Stimulated activated CD8-positive, alpha-beta memory T cell treated with anti-CD3 and anti-CD28 coated beads, Interleukin-12 subunit alpha, Interleukin-12 subunit beta, amount 100 ng/mL, for 24 hours (primary cell): ENCODE measurements around the gene NOD1.
"Not testable (repeated sequence)": the region's sequence is repeated elsewhere in the genome, so short reads cannot be mapped to it uniquely, and the experiment has no call there.

Source experiments
- DNase-seq: peaks from one replicate; pipeline ENCODE4 v3.0.0-alpha.2; 2020; ENCODE audit errors: extremely low read depth

Gene NOD1

DNA sequence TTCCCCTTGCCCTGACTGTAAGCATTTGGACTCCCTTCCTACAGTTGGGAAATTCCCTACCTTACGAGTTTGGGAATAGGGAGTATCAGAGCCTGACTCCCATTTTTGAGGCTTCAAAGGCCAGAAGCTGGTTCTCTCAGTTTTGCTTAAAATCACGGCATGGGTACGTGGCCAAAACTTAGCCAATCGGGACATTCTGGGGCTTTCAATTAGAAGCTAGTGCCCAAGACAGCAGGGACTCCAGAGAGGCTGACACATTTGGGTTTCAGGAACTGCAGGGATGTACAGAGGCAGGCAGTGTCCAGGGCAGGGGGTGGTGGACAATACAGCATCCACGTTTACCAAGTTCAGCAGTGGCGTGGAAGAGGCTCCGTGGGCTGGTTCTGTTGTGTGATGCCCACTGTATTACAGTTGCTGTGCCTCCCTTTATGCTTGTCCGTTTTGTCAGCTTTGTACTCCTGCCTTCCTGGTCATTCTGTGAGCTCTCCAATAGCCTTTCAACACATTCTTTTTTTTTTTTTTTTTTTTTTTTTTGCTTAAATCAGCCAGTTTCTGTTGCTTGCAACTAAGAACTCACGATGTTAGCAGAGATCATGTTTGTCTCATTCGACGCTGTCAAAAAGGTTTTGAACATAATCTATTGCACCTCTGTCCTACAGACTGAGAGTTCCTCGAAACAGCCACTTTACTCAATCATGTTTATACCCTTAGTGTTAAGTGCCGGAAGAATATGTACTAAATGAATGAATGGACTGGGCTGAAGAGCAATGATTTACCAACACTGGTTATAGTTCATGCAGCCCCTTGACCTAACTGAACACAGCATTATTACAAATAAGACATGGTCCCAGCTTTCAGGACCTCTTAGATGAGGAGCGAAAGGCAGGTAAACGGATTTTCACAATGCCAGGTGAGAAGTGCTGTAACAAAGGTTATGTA, 25.0 kb upstream of the NOD1 start:
- DNase-seq = no peak

DNA sequence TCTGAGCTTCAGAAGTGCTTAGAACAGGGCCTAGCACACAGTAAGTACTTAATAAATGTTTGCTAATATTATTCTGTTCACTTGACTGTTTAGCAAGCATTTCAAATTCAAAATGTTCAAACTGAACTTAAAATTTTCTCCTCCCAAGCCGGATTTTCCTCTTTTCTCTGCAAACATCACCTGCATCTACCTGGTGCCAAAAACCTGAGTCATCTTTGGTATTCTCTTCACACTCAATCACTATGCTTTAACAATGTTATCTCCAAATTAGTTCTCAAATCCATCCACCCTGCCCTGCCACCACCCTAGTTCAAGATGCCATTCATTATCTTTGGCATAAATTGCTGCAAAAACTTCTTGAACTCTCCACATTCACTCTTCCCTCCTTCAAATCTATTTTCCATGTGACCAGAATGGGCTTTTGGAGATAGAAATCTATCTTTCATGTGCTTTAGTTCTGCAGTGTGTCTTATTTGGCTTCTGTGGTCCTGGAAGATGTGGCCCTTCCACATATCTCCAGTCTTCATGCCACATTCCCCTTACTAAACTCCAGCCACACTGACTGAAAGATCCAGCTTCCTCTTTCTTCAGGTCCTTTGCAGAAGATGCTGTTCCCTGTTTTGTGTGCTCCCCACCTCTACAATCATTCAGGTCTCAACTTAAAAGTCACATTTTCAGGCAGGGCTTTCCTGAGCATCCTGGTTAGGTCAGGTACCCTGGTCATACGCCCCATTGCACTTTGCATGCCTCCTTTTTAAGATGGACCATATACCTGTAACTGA, 24.1 kb upstream of the NOD1 start:
- DNase-seq = no peak

DNA sequence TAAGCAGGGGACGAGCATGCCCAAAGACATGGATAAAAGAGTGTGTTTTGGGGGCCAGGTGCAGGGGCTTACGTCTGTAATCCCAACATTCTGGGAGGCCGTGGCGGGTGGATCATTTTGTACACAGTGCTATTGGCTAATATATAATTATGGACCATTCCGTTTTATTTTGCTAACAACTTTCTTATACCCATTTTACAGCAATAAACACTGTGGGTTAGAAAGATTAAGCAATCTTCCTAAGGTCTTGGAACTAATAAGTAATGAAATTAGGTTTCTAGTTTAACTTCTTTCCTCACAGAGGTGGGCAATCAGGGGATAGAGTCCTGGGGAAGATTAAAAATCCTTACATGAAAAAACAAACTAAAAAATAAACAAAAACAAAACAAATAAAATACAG, 22.7 kb upstream of the NOD1 start:
- no peak for DNase-seq

DNA sequence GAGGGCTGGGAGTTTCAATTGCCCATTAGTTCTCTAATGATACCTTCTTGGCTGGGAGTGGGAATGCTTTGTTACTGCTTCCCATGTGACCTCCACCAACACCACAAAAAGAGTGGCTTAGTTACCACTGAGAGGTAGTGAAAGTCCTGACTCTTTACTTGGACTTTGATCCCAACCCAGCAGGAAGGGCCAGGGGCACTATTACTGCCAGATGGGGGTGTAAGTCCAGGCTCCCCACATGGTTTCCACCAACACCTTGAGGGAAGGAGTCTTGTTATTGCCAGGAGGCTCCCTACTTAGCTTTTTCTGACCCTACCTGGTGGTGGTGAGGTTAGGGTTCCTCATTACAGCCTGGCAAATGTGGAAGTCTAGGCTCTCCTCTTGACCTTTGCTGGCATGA, 14.6 kb upstream of the NOD1 start:
- DNase-seq = no peak

DNA sequence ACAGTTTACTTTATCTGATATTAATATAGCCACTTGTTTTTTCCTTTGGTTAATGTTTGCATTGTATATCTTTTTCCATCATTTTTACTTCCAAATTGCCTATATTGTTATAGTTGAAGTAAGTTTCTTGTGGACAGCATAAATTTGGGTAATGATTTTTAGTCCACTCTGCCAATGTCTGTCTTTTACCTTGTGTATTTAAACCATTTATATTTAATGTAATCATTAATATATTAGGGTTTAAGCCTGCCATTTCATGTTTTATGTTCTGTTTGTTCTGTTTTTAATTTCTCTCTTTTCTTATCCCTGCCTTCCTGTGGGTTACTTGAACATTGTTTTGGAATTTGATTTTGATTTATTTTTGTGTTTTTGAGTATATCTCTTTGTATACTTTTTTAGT, 12.8 kb upstream of the NOD1 start:
- DNase-seq = no peak

DNA sequence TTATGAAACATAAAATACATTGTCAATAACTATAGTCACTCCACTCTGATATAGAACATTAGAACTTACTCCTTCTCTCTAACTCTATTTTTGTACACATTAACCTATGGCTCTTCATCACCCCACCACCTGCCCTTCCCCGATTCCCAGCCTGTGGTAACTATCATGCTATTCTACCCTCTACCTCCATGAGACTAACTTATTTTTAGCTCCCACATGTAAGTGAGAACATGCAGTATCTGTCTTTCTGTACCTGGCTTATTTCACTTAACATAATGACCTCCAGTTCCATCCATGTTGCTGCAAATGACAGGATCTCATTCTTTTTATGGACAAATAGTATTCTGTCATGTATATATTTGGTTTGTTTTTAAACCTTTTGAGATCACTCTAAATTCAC, 8.8 kb upstream of the NOD1 start:
- no peak for DNase-seq

DNA sequence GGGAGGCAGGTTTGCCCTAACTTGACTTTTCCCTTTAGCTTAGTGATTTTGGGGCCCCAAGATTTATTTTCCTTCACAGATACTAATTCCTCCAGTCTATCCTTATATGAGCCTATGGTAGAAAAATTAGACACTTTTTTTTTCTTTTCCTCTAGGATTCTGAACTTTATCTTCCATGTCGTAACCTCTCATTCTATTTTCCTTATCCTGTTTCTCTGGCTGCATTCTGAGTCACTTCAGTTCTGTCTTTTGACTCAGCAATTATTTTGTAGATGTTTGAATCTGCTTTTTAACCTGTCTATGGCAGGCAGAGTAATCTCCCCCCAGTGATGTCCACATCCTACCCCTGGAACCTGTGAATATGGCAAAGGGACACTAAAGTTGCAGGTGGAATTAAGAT, 7.1 kb upstream of the NOD1 start:
- DNase-seq = no peak

DNA sequence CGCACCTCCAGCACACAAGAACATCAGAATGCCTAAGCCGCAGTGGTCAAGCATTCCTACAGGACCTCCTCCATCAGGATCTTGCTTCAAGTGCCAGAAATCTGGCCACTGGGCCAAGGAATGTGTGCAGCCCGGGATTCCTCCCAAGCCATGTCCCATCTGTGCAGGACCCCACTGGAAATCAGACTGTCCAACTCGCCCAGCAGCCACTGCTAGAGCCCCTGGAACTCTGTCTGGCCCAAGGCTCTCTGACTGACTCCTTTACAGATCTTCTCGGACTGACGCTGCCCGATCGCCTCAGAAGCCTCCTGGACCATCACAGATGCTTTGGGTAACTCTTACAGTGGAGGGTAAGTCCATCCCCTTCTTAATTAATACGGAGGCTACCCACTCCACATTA, 2.8 kb upstream of the NOD1 start:
- not testable (repeated sequence) for DNase-seq

DNA sequence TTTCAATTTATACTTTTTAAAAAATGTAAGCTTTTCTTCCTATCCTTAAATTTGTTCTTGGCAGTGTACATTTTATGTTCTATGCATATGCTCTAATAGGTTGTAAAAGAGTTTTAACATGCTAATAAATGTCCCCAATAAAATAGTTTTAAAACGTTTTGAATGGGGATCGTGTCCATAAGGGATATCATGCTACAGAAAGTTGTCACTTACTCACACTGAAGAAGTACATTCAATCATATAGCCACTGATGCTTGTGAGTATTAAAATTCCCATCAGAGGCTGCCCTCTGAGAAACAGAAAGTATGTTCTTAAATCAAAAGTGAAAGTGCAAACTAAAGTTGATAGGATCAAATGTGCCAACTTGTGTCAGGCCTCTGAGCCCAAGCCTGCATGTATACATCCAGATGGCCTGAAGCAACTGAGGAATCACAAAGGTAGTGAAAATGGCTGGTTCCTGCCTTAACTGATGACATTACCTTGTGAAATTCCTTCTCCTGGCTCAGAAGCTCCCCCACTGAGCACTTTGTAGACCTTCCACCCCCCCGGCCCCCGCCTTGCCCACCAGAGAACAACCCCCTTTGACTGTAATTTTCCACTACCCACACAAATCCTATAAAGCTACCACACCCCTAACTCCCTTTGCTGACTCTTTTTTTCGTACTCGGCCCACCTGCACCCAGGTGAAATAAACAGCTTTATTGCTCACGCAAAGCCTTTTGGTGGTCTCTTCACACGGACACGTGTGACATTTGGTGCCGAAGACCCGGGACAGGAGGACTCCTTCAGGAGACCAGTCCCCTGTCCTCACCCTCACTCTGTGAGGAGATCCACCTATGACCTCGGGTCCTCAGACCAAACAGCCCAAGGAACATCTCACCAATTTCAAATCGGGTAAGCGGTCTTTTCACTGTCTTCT, 877 bp upstream of the NOD1 start:
- no peak for DNase-seq

DNA sequence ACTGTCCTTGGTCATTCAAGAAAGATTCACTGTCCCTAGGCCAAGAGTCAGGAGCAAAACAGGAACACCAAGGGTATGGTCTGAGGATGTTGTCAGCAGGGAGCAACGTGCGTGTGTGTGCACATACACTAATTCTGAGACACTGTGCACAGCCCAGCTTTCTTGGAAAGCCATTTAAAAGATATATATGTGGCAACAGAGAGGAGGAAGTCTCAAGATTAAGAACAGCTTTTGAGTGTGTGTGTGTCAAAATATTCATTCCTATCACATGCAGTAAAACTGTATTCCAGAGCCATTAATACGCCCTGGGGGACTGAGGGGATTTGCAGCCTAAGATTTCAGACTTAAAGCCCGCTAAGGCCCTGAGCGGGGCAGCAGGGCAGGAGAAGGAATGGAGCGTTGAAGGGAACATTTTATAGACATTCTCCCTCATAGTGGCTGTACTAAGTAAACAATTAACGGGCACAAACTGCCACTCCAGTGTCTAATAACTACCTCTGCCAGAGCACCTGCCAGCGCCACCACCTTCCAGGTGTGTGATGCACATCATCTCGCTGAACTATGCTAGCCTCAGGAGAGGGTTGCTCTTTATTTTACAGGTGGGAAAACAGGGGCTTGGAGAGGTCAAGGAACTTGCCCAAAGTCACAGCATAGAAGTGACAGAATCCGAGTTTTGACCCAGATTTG, 2.0 kb downstream of the NOD1 start:
- DNase-seq = no peak

DNA sequence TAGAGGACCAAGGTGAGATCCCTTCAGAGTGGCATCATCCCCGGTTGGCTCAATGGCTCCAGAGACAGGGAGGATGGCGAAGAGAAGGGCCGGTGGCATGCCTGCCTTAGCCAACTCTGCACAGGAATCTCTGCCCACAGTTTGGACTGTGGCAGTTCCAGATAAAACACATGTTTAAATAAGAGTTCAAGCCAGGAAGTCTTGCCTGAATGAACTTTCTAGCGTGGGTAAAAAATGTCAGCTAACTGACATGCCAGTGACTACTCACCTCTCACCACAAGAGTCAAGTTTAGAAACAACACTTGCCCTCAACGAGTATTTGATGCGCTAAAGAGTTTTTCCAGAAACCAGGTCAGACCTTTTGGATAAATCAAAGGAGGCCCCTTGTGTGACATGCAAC, 3.0 kb downstream of the NOD1 start:
- no peak for DNase-seq

DNA sequence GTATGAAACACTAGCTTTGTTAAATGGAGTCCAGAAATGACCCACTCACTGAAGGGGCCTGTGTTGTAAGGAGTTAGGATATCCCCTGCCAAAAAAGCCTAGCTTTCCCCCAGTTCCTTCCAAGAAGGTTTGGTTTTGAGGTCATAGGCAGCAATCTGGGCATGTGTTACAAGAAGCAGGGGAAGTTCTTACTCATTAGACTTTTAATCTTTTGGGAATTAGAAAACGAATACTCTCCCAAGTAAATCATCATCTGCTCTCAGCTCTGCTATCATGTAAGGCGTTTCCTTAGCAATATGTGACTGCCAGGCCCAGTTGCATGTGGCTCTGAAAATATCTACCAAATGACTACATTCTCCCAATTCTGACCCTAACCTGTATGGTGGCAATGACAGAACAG, 3.7 kb downstream of the NOD1 start:
- no peak for DNase-seq

DNA sequence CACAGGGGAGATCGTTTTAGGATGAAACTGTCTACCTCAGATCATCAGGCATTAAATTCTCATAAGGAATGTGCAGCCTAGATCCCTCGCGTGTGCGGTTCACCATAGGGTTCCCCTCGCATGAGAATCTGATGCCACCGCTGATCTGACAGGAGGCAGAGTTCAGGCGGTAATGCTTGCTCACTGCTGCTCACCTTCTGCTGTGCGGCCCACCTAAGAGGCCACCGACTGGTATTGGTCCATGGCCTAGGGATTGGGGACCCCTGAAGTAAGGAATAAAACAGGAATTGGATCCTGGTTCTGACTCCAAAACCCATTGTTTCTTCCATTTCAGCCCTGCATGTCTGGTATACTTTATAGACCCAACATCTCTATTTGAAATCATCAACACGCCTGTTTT, 4.1 kb downstream of the NOD1 start:
- DNase-seq = no peak

DNA sequence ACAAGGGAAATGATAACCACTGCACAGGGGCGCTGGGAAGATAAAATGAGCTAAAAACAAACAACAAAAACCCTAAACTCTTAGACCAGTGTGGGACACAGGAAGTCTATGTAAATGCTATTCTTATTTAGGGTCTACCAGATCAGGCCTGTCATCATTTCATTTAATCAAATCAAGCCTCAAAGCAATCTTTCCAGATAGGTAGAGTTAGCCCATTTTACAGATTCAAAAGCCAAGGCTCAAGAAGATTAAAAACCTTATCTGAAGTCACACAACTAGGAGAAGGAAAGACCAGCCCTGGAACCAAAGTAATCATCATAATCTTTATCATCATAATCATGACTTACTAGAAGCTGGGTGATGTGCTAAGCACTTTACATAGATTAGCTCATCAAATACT, 4.7 kb downstream of the NOD1 start:
- no peak for DNase-seq

DNA sequence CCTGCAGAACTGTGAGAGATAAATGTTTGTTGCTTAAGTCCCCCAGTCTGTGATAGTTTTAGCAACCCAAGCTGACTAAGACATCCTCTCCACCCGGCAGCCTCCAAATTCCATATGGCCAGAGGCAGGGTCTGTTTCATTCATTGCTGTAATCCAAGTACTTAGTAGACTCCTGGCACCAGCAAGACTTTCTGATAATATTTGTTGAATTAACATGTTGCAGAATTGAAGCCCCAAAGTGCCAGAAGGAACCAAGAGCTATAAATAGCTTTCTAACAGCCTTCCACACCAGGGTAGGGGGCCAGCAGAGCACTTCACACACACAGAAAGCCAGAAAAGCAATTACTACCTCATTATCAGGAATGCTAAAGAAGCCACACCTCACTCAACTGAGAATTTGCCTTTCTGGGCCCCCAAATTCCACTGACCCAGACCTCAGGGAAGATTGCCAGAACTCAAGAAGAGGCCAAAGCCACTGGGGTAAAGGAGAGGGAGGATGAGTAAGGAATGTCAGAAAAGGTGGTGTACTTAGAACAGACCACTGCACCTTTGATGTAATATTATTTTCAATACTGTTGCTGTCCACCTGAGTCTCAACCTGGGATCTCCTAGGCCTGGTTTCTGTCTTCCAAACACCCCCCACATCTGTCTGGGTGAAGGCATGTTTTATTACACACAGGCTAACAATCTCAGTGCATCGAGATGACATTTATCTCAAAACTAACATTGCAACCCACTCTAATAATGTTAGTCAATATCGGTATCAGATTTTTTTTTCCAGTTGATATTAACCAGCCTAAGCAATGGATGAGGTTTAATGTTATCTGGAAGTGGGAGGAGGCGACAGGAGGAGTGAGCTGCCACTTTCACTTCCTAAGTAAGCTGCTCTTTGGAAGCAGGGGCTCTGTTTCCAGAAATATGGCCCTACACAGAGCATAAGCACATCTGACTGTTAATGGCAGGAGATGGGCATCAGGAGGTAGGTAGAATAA, 5.5 kb downstream of the NOD1 start:
- DNase-seq = no peak

DNA sequence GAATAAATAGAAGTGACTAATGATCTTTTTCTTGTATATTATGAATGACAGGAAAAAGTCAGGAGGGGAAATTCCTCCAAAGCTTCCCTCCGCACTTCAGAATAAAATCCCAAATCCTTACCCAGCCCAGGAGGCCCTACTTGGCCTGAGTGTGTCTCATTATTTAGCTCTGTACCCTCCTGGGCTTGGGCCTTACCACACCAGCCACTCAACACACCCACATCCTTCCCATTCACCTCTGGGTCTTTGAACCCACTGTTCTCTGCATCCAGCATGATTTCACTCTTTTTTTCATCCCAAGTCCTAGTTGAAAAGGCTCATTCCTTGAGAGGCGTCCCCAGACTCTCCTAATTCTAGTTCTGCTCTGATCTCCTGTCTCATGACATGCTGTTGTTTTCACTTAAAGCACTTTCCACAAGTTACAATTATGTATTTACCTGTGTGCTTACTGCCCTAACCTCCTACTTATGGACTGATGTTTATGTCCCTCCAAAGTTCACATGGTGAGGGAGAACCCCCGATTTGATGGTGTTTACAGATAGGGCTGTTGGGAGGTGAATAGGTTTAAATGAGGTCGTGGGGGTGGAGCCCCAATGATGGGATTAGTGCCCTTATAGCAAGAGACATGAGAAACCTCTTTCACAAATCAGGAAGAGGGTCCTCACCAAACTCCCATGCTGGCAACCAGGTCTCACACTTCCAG, 6.4 kb downstream of the NOD1 start:
- no peak for DNase-seq

DNA sequence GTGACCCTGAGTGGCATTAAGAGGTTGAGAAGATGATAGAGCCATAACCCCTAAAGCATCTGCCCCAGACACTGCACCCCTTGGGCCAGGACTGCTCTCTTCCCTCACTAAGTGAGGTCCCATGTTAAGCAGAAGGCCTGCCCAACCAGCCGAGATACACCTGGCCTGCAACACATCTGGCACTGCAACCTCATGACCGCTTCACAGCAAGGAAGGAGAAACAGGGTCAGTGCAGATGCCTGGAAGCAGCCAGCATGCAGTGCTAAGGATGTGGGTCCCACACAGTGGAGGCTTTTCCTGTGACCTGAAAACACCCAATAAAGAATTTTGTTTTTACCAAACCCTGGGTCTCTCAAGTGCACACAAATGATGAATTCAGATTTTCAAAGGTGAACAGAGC, 7.4 kb downstream of the NOD1 start:
- no peak for DNase-seq

DNA sequence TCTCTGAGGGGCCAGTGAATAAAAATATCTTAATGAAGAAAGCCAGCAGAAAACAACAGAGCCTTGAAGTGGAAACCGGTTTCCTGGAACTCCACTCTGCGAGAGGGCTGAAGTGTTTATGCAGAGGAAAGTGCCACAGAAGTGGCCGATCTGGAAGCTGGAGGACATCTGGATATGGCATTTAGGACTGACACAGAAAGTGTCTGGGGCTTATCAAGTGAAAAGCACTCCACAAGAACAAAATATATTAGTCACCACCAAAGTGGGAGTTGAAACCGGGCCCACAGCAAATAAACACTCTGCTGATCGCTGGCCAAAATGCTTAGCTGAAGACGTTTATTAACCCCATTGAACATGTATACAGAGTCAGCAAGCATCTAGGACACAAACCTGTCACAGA, 7.8 kb downstream of the NOD1 start:
- no peak for DNase-seq

DNA sequence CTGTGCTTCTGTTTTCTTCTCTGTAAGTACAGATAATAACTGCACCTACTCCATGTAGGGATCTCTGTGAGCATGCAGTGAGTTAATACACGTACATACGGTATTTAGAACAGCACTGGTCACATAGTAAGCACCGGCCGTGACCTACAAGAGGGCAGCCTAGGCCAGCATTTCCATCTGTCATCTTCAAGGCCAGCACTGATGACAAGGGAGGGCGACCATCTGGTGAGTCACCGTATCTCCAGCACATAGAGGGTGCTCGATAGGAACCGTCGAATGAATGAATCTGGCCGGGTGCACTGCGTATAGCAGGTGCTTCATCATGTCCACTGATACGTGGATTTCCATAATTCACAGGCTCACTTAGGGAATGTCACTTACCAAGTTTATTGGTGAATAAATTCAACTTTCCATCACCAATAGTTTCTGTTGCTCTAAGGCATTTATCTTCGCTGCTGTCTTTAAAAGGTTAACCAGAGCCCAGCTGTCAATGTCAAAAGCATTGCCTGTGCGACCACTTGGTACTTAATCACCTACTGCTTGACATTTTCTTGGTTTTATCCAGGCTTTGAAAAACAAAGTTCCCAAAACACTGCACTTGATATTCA, 8.3 kb downstream of the NOD1 start:
- no peak for DNase-seq
